ENCODE results near the gene AURKAIP1.

The AURKAIP1 gene

GRCh38 chr1:1361982-1362423, 13.0 kb downstream of the AURKAIP1 start:
- no peak for DNase-seq

DNA sequence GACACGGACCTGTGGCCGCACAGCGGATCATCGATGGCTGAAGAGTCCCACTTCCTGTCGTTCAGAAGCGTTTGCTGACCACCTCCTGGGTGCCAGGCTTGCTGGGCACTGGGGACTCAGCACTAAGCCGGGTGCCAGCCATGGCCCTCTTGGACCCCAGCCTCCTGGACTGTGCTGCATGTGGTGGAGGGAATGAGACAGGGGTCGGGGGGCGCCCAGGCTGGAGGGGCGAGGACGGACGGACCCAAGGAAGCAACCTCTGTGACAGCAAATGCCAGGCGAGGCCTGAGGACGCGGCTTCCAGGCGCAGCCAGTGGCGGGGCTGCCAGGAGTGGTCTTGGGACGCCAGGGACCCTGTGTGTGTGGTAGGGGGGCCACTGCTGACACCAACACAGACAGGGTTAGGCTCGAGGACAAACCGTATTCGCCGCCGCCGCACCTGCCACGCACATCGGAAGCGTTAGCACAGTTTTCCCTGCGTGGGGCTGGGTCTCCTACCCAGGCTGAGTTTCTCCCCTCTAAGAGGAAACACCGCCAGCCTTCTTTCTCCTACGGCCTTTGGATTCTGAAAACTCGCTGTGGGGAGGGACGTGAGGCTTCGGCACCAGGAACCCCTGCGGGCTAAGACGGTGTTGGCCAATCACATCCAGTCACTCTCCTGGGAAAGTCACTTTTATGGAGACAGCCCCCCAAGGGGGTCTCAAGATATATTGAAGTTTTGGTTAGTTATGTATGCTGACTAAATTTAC, 13.6 kb downstream of the AURKAIP1 start:
- DNase-seq, result no peak

DNA sequence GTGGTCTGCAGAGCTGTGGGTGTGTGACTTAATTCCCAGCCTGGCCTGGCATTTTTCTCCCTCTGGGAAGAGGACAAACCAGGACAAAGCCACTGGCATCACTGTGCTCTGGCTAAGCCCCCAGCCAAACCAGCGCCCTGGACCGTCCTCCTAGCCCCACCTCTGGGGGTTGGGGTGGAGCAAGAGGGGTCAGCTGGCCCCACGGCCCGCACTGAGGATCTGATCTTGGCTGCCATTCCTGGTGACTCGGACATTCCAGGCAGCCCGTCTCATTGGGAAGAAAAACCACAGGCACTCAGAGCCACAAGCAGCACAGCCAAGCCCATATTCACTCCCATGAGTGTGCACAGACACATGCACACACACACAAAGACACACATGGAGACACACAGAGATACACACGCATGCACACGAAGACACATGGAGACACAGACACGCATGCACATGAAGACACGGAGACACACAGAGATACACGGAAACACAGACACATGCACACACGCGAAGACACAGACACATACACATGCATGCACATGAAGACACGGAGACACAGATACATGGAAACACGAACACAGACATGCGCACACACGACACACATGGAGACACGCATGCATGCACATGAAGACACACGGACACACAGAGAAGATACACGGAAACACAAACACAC, 14.4 kb downstream of the AURKAIP1 start:
- peak in 2 of 56 donors; percentile 14 for DNase-seq

DNA sequence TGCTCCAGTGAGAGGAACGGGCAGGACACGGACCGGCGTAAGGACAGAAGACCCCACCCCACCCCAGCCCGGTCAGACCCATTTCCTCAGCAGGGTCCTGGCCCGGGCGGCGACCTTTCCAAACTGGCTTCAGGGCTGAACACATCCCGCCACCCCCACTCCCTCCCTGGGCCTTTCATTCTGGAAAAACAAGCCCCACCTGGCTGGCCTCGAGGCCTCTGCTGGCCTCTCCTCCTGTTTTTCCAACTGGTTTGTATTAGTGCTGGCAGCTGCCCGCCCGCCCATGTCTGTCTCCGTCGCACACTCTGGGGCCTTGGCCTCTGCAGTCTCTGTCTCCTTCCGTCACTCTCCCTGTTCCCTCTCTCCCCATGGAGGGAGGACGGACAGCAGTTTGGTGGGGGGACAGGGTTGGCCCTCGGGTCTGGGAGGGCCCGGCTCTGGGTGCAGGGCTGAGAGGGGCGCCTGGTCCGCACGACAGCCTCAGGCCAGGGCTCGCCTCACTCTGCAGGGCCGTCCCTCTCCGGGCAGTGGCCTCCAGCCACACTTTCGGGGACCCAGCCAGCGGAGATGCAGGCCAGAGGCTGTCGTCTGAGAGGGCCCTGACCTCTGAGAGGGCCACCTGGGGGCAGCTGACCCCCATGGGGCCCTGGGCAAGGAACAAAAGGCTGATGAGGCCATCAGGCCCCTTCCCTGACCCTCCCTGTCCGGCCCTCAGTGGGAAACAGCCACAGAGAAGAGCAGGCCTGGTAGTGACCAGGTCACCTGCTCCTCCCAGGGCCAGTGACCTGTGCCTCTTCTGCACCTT, 15.1 kb downstream of the AURKAIP1 start:
- DNase-seq, result no peak

DNA sequence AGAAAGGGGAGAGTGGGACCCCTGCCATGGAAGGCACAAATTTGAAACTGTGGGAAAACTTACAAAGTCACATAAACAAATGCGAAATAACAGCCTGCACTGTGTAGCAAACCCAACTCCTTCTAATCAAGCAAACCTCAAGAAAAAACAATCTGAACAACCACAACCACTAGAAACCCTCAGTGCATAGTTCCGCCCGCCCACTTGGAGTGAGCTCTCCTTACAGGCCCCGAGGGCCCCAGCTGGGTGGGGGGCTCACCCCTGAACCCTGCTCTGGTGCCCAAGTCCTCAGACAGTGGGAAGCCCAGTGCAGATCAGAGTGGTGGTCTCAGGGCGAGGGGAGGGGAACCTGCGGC, 15.7 kb downstream of the AURKAIP1 start:
- no peak for DNase-seq

GRCh38 chr1:1358433-1359271, 16.4 kb downstream of the AURKAIP1 start, which contains the start of gene MXRA8:
Gene MXRA8 (minus strand): TSS chr1:1358555. CDS start chr1:1358504, 51 bp downstream.
- DNase-seq, result peak in 9 of 56 donors; percentile 17 to 58 (median 28)

DNA sequence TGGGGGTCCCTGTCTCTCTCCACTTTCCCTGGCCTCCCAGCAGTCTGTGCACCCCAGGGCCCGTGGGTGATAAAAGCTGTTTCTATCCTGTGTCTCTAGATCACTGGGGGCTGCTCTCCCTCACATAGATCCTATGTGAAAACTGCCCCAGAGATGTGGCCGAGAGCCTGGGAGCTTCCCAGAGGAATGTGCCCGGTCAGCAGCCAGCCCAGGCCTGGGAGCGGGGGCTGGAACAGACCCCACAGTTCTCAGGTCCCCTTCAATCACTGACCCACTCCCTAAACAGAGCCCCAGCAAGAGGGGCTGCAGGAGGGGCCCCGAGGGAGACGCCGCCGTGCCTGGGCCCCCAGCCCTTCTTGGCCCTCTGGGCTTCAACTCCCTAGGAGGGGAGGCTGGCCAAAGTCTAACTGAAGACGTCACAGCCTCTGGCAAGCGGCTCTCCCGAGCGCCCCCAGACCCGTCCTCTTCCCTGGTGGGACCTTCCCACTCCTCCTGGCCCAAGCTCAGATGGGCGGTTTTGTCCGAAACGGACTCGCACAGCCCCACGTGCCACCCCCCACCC, 17.1 kb downstream of the AURKAIP1 start:
- DNase-seq, result peak in 1 of 56 donors; percentile 38

DNA sequence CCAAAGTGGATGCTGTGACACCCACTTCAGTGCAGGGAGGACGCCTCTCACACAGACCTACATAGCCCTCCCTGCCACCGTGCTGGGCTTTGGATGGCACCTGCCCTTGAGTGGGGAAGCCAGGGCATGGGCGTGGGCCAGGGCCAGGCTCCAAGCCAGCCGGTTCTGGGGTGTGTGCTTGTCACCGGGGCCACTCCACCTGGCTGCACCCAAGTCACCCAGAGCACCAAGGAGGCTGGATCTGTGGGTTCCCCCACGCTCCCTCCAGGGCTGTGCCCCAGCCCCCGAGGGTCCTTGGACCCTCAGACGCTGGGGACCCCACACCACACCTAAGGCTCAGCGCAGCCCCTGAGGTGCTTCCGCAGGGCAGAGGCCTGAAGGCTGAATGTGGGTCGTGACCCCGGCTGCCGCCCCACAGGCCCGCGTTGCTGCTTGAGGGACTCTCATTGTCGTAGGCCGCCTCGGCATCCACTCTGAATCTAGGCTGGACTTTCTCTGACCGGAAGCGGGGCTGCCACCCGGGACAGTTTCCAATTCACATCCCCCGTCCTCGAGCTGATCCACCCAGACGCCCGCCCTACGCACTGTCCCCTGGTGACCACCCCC, 18.1 kb downstream of the AURKAIP1 start:
- no peak for DNase-seq

DNA sequence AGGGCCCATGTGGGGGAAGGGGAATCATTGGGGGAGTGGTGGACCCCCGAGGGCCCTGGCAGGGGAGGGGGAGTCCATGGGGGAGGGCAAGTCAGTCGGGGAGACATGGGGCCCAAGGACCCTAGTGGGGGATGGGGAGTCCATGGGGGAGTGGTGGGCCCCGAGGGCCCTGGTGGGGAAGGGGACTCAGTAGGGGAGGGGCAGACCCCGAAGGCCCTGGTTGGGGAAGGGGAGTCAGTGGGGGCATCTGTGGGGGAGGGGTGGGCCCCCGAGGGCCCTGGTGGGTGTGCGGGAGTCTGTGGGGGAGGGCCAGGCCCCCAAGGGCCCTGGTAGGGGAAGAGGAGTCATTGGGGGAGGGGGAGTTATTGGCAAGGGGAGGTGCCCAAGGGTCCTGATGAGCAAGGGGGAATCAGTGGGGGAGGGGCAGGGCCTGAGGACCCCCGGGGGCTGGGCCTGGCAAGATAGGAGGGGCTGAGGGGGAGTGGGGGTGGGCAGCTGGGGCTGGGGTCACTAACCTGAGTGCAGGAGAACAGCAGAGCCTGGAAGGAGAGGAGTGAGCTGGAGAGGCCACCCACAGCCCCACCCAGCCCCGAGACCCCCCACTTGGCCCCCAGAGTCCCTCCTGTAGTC, 18.7 kb downstream of the AURKAIP1 start:
- DNase-seq, result no peak

GRCh38 chr1:1355416-1355815, 19.6 kb downstream of the AURKAIP1 start:
- peak in 6 of 56 donors; percentile 7 to 50 (median 40) for DNase-seq

DNA sequence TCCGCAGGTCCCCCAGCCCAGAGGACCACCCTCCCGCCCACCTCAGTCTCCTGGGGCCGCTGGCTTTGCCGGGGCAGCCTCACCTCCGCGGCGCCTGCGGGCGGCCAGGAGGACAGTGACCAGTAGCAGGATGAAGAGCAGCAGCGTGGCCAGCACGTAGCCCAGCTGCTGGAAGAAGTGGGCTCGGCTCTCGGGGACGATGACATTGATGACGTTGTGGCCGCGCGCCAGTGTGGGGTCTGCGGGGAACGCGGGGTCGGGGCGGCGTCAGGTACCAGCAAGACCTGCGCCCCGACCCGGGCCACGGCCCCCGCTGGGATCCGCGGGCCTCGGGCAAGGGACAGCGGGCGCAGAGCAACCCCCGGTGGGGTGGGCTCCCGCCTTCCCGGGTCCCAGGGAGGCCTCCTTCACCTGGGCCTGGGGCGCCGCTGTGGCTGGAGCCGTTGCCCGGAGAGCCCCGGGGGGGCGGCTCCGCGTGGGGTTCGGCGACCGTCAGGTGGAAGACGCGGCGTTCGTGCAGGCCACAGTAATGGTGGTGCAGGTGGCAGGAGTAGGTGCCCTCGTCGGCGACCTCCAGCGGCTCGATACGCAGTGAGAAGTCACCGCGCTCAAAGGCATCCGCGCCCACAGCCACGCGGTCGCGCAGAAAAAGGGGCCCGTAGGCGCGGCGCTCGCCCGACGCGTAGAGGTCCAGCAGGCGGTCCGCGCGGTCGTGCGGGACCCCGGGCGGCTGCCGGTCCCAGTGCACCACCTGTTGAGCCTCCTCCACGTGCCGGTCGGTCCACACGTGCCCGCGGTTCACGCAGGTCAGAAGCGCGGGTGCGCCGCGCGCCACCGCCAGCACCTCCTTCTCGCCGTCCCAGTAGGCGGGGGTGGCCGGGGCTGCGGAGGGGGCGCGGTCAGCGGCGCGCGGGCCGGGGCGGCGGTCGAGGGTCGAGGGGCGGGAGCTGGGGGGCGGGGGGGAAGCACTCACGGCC, 20.4 kb downstream of the AURKAIP1 start:
- no peak for DNase-seq

GRCh38 chr1:1353389-1354151, 21.4 kb downstream of the AURKAIP1 start:
- DNase-seq, result no peak

DNA sequence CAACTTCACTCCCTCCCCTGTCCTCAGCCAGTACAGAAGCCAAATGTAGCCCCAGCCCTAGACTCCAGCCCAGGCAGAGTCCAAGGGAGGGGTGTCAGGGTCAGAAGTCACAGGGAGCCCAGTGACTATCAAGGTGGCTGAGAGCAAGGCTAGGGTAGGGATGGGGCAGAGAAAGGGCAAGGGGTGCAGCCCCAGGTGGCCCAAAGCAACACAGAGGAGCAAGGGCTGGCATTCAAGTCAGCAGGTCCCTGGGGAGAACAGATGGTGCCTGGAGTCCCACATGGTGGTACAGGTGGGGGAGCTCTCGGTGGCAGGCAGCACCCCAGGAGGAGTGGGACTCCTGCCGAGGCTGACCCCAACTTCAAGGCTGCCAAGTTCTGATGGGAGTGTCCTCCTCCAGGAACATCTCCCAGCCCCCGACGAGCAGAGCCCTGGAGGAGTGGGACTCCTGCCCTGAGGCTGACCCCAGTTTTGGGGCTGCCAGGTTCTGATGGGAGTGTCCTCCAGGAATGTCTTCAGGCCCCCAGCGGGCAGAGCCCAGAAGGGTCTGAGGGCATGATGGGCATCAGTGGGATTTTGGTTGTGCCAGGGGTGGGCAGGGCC, 22.1 kb downstream of the AURKAIP1 start:
- DNase-seq, result no peak

DNA sequence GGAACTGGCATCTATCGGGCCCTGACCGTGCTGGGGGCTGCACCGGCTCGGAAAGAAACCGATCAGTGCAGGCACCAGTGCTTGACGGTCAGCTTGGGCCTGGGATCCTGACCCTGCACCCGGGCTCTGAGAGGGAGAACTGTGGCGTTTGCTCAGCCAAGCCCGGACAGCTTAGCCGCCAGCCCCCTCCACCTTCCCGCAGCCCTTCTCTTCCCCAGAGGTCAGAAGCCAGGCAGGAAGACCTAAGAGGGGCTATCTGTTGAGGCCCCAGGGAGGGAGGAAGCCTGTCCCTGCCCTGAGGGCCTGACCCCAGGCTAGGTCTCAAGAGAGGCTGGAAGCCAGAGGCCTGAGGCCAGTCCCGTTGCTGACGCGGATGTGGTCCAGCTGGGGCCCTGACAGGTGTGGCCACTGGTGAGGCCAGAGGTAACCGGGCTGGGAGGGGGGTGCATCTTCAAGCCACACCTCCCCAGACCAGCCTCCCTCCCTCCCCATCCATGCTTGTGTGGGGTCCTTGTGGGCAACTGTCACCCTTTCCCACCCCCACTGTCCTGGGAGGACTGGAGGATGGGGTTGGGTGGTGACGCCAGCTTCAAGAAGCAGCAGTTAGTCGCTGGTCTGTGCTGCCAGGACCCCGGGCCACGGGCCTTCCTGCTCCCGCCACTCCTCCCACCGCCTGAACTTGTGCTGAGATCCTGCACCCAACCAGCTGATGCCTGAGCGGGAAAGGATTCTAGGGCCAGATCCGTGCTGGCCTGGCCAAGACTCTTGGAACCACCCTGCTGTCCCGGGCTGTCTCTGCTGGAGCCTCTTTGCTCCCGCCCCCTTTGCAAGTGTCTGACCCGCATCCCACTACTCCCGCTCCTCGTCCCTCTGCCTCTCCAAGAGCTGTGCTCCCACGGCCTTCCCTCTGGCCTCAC, 23.2 kb downstream of the AURKAIP1 start:
- no peak for DNase-seq

DNA sequence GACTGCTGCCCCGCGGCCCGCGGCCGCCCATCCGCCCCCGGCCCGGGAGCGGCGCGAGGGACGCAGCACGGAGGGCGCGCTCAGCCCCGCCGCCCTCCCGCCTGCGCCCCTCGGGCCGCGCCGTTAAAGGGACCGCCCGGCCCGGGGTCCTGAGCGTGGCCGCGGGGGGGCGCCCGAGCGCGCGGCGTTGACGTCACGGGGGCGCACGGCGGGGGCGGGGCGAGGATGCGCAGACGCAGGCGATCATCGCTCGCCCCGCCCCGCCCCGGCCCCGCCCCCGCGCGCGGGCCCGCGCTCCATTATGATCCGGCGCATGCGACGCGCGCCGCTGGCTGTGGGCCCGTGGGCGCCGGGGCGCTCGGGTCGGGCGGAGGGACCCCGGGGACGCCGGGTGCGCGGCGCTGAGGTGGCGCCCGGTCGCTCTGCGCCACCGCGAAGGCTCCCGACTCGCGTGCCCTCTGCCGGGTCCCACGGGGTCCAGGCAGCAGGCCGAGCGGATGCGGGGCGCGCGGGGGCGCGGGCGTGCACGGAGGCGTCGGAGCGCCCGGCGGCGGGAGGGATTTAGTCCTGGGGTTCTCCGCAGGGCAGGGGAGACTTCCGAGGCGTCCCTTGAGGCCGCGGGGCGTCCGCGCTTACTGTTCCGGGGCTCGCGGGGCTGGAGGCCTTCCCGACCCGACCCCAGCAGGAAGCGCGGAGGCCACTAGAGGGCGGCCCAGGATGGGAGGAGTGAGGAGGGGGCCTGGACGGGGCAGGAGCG, 25.6 kb downstream of the AURKAIP1 start, which contains the start of gene DVL1:
DVL1 (minus strand) TSS at position 163 of the 757 bp plus-strand sequence. CDS start 353 bp downstream, outside the sequence.
- peak in 31 of 56 donors; percentile 31 to 80 (median 58) for DNase-seq

Measured in amygdala (tissue), 56 donors.